ENCODE results near the gene RASSF10. TPM values are rescaled to one million over a fixed set of nuclear protein-coding genes. Genes with fewer than 3 reads are reported as not detected.

RASSF10 gene
- total RNA-seq, 2 donors from 2014 or later, result 29.1 to 30.8 TPM

GRCh38 chr11:13051257-13051656, 42.1 kb downstream of the RASSF10 start:
- H3K27ac Mint-ChIP-seq, result no peak overlapping the region

GRCh38 chr11:13052130-13052571, 43.0 kb downstream of the RASSF10 start:
- Mint-ChIP-seq H3K4me3 (no peak overlapping the region), H3K9me3 (peaks cover 14% of the 10 kb centered on the region), H3K4me1 (peaks cover 19% of the 10 kb centered on the region), H3K27ac (no peak overlapping the region), H3K36me3 (ENCODE audit: low read depth) (no peaks in the 10 kb centered on the region), H3K27me3 (ENCODE audit: insufficient read depth) (no peaks in the 10 kb centered on the region)
- TF ChIP-seq, protein P1, sequence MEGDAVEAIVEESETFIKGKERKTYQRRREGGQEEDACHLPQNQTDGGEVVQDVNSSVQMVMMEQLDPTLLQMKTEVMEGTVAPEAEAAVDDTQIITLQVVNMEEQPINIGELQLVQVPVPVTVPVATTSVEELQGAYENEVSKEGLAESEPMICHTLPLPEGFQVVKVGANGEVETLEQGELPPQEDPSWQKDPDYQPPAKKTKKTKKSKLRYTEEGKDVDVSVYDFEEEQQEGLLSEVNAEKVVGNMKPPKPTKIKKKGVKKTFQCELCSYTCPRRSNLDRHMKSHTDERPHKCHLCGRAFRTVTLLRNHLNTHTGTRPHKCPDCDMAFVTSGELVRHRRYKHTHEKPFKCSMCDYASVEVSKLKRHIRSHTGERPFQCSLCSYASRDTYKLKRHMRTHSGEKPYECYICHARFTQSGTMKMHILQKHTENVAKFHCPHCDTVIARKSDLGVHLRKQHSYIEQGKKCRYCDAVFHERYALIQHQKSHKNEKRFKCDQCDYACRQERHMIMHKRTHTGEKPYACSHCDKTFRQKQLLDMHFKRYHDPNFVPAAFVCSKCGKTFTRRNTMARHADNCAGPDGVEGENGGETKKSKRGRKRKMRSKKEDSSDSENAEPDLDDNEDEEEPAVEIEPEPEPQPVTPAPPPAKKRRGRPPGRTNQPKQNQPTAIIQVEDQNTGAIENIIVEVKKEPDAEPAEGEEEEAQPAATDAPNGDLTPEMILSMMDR (conservative IDR thresholded peaks at IDR 0.05), result no peak
- Histone ChIP-seq H3K9me3 (ENCODE audit: control insufficient read depth, low read length) (peaks cover 12% of the 10 kb centered on the region), H3K36me3 (ENCODE audit: control insufficient read depth, insufficient read depth, low read length) (no peaks in the 10 kb centered on the region), H3K4me3 (ENCODE audit: low read length) (no peak overlapping the region), H3K4me1 (ENCODE audit: control insufficient read depth, insufficient read depth, low read length) (peaks cover 8% of the 10 kb centered on the region), H3K9ac (ENCODE audit: extremely low read depth, low read length, poor library complexity, severe bottlenecking) (no peak overlapping the region), H3K27me3 (ENCODE audit: control insufficient read depth, insufficient read depth, low read length, poor library complexity, severe bottlenecking) (no peaks in the 10 kb centered on the region), H3K27ac (ENCODE audit: low read depth, low read length) (no peak overlapping the region)
- no peak for DNase-seq
- 91 to 92% methylated on average over 5 of the region's 5 CpGs for WGBS, 2 experiments (ENCODE audit: insufficient coverage in 1 of 2, insufficient read length in 1 of 2)

More at GRCh38 chr11:13051257-13051656, 42.1 kb downstream of the RASSF10 start:
- Histone ChIP-seq H3K36me3 (ENCODE audit: control insufficient read depth, insufficient read depth, low read length) (no peaks in the 10 kb centered on the region), H3K27me3 (ENCODE audit: control insufficient read depth, insufficient read depth, low read length, poor library complexity, severe bottlenecking) (no peaks in the 10 kb centered on the region), H3K9ac (ENCODE audit: extremely low read depth, low read length, poor library complexity, severe bottlenecking) (no peak overlapping the region), H3K4me1 (ENCODE audit: control insufficient read depth, insufficient read depth, low read length) (peaks cover 8% of the 10 kb centered on the region), H3K27ac (ENCODE audit: low read depth, low read length) (no peak overlapping the region), H3K9me3 (ENCODE audit: control insufficient read depth, low read length) (peaks cover 12% of the 10 kb centered on the region), H3K4me3 (ENCODE audit: low read length) (no peak overlapping the region)
- 85 to 100% methylated on average over 2 of the region's 2 CpGs for WGBS, 2 experiments (ENCODE audit: insufficient coverage in 1 of 2, insufficient read length in 1 of 2)
- no peak overlapping the region for H3K4me3 Mint-ChIP-seq
- no peaks in the 10 kb centered on the region for H3K27me3 Mint-ChIP-seq (ENCODE audit: insufficient read depth)
- TF ChIP-seq, protein P1 (conservative IDR thresholded peaks at IDR 0.05), result no peak
- H3K9me3 Mint-ChIP-seq, result peaks cover 14% of the 10 kb centered on the region
- H3K4me1 Mint-ChIP-seq, result peaks cover 19% of the 10 kb centered on the region
- H3K36me3 Mint-ChIP-seq (ENCODE audit: low read depth), result no peaks in the 10 kb centered on the region
- DNase-seq, result no peak

DNA sequence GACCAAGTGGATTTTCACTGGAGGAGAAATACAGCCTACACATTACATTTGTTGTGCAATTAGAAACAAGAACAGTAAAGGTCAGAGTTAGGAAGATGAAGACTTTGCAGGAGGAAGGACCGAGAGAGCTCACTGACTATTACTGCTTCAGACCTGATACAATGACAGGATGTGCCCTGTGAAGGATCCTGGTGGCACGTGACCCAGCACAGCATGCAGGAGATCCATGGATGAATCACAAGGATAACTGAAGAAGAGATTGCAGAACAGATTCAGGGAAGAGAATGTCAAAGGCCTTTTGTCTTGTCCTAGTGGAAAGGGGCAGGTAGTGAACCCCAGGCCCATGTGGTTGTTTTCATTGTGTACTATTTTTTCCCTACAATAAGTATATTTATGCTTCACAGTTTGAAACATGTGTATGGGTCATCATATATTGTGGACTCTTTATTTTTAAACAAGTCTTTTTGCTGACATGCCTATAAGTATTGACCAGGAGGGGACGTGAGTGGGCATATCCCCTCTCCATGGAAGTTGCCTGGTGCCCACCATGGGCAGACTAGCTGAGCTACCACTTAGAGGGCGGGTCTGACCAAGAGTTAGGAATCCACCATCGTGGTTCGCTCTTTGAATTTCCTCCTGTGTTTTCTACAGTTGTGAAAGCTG, 44.3 kb downstream of the RASSF10 start:
- no peak for DNase-seq
- Histone ChIP-seq H3K27me3 (ENCODE audit: control insufficient read depth, insufficient read depth, low read length, poor library complexity, severe bottlenecking) (no peaks in the 10 kb centered on the region), H3K27ac (ENCODE audit: low read depth, low read length) (no peak overlapping the region), H3K36me3 (ENCODE audit: control insufficient read depth, insufficient read depth, low read length) (no peaks in the 10 kb centered on the region), H3K9ac (ENCODE audit: extremely low read depth, low read length, poor library complexity, severe bottlenecking) (no peak overlapping the region), H3K9me3 (ENCODE audit: control insufficient read depth, low read length) (peaks cover 12% of the 10 kb centered on the region), H3K4me3 (ENCODE audit: low read length) (no peak overlapping the region), H3K4me1 (ENCODE audit: control insufficient read depth, insufficient read depth, low read length) (peaks cover 8% of the 10 kb centered on the region)
- no peaks in the 10 kb centered on the region for H3K36me3 Mint-ChIP-seq (ENCODE audit: low read depth)
- no peak overlapping the region for H3K4me3 Mint-ChIP-seq
- no peak overlapping the region for H3K27ac Mint-ChIP-seq
- H3K27me3 Mint-ChIP-seq (ENCODE audit: insufficient read depth), result no peaks in the 10 kb centered on the region
- TF ChIP-seq, protein P1 (conservative IDR thresholded peaks at IDR 0.05), result no peak
- H3K4me1 Mint-ChIP-seq, result peaks cover 19% of the 10 kb centered on the region
- H3K9me3 Mint-ChIP-seq, result peaks cover 14% of the 10 kb centered on the region
- WGBS, 2 experiments (ENCODE audit: insufficient coverage in 1 of 2, insufficient read length in 1 of 2), result 79 to 84% methylated on average over 5 to 6 of the region's 6 CpGs
